ENCODE measurements around the gene NAALAD2.
"Not testable (repeated sequence)": the region's sequence is repeated elsewhere in the genome, so short reads cannot be mapped to it uniquely, and the experiment has no call there.

DNA sequence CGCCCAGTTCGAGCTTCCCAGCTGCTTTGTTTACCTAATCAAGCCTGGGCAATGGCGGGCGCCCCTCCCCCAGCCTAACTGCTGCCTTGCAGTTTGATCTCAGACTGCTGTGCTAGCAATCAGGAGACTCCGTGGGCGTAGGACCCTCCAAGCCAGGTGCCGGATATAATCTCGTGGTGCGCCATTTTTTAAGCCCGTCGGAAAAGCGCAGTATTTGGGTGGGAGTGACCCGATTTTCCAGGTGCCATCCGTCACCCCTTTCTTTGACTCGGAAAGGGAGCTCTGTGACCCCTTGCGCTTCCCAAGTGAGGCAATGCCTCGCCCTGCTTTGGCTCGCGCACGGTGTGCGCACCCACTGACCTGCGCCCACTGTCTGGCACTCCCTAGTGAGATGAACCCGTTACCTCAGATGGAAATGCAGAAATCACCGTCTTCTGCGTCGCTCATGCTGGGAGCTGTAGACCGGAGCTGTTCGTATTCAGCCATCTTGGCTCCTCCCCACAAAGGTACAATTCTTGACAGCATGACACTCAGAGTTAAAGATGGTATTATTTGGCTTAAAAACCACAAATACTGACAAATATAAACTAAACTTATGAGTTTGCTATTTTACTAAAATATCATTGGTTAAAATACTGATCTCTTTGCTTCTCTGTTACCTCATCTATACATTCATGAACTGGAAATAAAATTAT, 39.1 kb upstream of the NAALAD2 start:
- TF ChIP-seq, protein P1, sequence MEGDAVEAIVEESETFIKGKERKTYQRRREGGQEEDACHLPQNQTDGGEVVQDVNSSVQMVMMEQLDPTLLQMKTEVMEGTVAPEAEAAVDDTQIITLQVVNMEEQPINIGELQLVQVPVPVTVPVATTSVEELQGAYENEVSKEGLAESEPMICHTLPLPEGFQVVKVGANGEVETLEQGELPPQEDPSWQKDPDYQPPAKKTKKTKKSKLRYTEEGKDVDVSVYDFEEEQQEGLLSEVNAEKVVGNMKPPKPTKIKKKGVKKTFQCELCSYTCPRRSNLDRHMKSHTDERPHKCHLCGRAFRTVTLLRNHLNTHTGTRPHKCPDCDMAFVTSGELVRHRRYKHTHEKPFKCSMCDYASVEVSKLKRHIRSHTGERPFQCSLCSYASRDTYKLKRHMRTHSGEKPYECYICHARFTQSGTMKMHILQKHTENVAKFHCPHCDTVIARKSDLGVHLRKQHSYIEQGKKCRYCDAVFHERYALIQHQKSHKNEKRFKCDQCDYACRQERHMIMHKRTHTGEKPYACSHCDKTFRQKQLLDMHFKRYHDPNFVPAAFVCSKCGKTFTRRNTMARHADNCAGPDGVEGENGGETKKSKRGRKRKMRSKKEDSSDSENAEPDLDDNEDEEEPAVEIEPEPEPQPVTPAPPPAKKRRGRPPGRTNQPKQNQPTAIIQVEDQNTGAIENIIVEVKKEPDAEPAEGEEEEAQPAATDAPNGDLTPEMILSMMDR (IDR thresholded peaks at IDR 0.05), result not testable (repeated sequence)
- TF ChIP-seq EZH2 (IDR thresholded peaks at IDR 0.05; ENCODE audit: borderline replicate concordance, insufficient read depth, low read depth, low read length, poor library complexity, severe bottlenecking), result not testable (repeated sequence)

All from B cell (primary cell).